CD4-positive, alpha-beta T cell treated with Interleukin-4 for 1 hour (primary cell): ENCODE measurements around the gene CHMP6.

Experiments used
- DNase-seq, 2 donors: peaks; one replicate each; pipeline ENCODE4 v3.0.0-alpha.2; 2020 to 2022

CHMP6 gene

GRCh38 chr17:80991645-80992076 lies at the start of gene CHMP6:
Gene CHMP6 (plus strand): TSS chr17:80991841. CDS start chr17:80991919, 78 bp downstream.
- DNase-seq, result peak; percentile 69 to 77

- no peak for DNase-seq
Measured at GRCh38 chr17:80942423-80943345, 49.0 kb upstream of the CHMP6 start.

- DNase-seq, result no peak
Measured at GRCh38 chr17:80943346-80944145, 48.1 kb upstream of the CHMP6 start.

- no peak for DNase-seq
Measured at GRCh38 chr17:80944326-80944725, 47.3 kb upstream of the CHMP6 start.

DNA sequence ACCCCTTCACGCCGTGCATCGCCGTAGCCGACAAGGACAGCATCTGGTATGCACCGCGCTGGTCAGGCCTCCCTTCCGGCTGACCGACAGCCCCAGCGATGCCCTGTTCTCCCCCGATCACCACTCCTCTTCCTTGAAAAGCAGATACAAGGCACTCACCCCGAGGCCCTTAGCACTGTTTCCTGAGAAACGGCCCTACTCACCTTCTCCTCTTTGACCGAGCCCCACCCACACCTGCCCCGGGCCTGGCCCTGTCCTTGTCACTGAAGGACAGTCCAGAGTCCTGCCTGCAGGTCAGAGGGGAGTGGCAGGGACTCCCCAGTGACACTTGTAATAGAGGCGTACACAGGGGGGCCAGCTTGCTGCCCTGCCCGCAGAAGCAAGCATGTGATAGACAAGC lies 45.9 kb upstream of the CHMP6 start:
- no peak for DNase-seq

- DNase-seq, result no peak
Measured at GRCh38 chr17:80946449-80946848, 45.2 kb upstream of the CHMP6 start.

DNA sequence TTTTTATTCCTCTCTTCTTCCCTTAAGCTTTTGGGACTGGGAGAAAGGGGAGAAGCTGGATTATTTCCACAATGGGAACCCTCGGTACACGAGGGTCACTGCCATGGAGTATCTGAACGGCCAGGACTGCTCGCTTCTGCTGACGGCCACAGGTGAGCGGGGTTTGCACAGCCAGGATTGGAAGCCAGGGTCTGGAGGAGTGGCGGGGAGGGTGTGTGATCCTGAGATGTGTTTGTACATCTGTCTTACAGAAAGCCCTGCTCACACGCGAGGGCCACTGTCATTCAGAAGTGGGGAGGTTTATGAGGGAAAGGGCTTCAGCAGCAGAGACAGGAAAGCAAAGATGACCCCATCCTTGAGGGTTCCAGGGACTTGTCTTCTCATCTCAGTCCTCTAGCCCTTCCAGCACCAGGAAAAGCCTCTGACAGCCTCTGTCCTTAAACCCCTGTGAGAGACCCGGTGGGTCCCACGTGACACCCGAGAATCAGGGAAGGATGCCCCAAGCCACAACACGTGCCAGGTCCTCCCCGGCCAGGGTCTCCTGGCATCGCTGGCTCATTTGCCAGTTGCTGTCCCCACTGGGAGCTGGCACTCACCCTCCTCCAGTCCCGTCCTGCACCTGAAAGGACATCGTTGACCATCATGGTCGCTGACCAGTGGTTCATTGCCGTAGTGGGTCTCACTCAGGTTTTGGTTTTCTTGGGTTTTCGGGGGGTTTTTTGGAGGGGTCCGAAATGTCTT lies 44.3 kb upstream of the CHMP6 start:
- DNase-seq, result no peak

DNA sequence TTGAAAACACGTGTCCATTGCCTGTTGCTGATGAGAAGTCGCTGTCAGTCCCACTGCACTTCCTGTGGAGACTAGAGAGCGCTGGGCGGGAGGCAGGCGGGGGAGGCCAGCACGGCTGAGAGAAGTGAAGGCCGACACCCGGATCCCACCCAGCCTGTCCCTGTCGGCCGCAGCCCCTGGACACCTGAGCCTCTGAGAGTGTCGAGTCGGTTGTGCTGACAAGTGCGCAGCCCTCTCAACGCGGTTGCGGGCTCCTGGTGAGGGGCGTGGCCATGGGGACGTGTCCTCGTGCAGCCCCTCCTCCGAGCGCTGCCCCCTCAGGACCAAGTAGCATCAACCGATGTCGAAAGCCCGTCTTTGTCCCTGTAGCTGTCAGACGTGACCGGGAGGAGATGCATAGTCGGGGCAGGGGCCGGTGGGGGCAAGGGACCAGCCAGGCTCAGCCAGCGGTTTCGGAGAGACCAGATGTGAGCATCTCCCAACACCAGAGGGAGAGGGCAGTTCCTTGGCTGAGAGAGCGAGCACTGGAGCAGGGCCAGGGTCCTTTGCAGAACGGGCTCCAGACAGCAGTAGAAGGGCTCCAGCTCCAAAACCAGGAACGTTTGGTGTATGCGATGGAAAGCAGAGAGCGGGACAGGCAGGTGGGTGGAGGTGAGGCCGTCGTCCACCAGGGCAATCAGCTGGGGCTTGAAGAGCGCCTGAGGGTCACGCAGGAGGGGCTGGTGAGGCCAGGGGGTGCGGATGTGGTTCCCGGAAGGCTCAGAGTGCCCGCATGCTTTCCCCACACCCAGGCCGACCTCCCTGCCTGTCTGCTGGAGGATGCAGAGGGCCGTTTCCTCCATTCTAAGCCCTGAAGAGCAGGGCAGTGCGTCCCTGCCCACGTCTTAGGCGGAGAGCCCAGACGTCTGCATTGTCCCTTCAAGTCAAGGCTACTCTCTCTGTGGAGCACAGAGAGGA lies 43.3 kb upstream of the CHMP6 start:
- no peak for DNase-seq

DNA sequence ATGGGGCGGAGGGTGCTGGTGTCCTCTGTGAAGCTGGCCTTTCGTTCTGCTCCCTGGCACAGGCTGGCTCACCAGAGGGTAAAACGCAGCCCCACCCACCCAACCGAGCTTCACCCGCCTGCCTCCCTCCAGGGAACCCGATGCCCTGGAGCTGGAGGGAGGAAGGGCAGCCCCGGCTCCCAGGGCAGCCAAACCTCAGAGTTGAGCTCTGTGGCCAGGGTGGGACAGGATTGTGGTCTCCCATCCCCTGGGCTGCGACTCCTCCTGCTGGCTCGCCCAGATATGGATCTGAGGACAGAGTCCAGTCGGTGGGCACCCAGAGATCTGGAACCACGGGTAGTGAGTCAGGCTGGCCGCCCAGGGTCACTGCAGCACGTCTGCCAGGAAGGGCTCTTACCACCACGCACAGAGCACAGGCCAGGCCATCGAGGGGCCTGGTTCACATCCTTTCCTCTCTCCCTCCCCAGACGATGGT lies 42.6 kb upstream of the CHMP6 start:
- DNase-seq, result no peak

DNA sequence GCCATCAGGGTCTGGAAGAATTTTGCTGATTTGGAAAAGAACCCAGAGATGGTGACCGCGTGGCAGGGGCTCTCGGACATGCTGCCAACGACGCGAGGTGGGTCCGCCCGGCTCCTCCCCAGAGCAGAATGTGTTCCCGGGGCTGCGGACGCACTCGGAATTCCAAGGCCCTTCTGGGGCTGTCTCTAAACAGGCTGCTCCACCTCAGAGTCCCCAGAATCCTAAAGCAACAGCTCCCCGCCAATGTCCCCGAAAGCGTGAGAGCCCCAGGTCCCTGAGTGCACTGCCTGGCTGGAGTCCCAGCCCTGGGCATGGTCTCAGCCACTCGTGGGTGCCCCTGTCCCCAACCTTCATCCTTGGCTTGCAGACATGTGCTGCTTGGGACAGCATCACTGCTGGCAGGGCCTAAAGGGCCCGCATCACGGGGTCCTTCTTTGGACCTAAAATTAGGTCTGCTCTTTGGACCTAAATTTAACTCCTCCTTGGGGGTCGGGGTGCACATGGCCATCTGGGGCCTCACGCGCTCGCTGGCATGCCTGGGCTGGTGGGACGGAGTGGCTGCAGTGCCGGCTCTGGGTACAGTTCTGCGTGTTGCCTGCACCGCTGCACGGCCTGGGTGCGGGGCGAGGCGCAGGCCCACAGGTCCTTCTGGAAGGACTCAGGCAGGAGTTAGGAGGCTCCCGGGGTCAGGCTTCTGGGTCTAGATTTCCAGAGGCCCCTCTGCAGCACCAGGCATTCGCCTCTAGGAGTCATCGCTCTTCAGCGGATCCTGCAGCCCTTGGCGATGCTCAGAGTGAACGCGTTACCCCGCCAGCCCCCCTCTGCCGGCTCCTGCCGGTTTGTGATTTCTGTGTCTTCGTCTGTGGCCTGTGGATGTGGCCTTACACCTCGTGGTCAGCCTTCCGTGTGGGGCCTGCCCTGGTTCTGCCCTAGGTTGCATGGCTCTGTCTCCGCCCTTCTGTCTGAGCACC lies 41.9 kb upstream of the CHMP6 start:
- DNase-seq, result no peak

DNA sequence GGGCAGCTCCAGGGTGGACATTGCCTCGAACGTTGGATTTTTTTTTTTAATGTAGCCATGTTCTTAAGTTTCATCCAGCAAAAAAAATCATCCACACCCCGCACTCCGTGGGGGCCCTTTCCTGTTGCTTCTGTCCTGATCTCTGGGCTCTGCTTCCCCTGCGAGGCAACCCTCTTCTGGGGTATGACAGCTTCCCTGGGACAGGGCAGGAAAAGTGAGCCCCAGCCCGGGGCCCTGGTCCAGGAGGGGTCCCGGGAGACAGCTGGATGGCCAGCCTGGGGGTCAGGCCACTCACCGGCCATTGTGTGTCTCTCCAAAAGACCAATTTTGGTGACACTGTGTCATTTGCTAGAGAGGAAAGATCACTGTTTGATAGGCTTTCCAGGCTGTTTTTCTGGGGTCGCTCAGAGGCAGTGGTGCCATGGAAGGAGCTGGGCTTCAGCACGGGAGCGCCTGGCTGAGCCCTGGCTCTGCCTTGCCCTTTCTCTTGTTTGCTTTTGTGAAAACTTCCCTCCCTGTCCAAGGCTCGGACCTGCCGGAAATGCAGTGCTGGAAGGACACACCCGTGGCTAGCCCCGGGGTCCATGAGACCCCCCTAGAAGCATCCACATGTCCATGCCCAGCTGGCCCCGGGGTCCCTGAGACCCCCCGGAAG lies 41.0 kb upstream of the CHMP6 start:
- DNase-seq, result no peak

- no peak for DNase-seq
Measured at GRCh38 chr17:80951121-80952090, 40.2 kb upstream of the CHMP6 start.

DNA sequence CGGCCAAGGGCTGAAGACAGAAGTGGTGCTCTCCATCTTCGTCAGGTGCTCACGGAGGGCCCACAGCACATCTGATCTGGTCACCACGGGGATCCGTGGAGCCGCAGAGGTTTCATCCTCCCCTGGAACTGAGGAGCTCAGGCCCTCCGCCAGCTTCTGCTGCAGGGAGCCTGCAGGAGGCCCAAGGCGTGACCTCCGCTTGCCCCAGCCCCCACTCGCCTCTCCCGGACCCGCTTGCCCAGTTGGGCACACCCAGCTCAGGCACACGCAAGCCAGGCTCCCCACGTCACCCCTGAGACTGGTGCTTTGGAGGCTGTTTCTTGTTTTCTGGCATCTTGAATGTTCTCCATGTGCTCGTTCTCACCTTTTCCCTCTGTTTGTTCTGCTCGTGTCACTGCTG lies 39.4 kb upstream of the CHMP6 start:
- DNase-seq, result no peak

- DNase-seq, result no peak
Measured at GRCh38 chr17:80953471-80954315, 37.9 kb upstream of the CHMP6 start.

- no peak for DNase-seq
Measured at GRCh38 chr17:80955078-80955477, 36.6 kb upstream of the CHMP6 start.

DNA sequence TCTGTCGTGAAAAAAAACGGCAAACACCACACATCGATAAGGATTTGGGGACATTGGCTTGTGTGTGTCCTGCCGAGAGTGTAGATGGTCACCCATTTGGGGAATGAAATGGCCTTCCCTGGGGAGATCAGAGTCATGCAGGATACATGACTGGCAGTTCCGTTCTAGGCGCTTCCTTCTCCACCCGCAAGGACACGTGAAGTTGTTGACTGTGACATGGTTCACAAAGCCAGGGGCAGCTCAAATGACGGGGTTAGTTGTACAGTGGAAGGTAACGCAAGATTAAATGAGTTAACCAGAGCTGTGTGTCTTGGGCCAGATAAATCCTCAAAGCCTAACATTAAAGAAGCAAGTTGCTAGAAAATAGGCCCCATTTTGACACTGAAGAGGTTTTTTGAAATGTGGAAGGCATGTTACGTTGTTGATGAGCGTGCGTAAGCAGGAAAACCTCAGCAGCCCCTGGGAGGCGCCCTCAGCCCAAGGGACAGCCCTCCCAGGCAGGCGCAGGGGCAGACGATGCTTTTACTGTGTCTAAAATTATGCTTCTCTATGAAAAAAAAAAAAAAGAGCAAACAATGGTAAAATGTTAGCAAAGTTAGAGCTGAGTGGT lies 35.9 kb upstream of the CHMP6 start:
- no peak for DNase-seq
